Neural cell (in vitro differentiated cells): ENCODE results near the gene ESPN.

Experiments
- CTCF ChIP-seq: fragments of 450-650 bp; IDR thresholded peaks from 2 replicates; pipeline ENCODE4 v1.5.1; 2014; ENCODE audit warnings: antibody characterized with exemption, mild to moderate bottlenecking, moderate library complexity; ENCODE audit not compliant: poor library complexity, severe bottlenecking
- EZH2 ChIP-seq: fragments of 200-600, 300-800 bp; shearing (Covaris generic), sonication (generic); IDR thresholded peaks from 2 replicates; pipeline ENCODE4 v1.6.1; 2014; ENCODE audit warnings: antibody characterized with exemption, low read length, borderline replicate concordance, mild to moderate bottlenecking; ENCODE audit not compliant: insufficient read depth, poor library complexity, severe bottlenecking
- MXI1 ChIP-seq: fragments of 450-650 bp; conservative IDR thresholded peaks from 2 replicates; pipeline ENCODE4 v1.6.1; 2014; ENCODE audit warnings: antibody characterized with exemption, mild to moderate bottlenecking; ENCODE audit not compliant: poor library complexity, severe bottlenecking
- RAD21 ChIP-seq: fragments of 450-650 bp; conservative IDR thresholded peaks from 2 replicates; pipeline ENCODE4 v1.6.1; 2014; ENCODE audit warnings: antibody characterized with exemption, mild to moderate bottlenecking, moderate library complexity
- REST ChIP-seq: IDR thresholded peaks from 2 replicates; pipeline ENCODE4 v1.6.1; 2012; ENCODE audit warnings: borderline replicate concordance
- SMC3 ChIP-seq: fragments of 450-650 bp; conservative IDR thresholded peaks from 2 replicates; pipeline ENCODE4 v1.6.1; 2014; ENCODE audit warnings: antibody characterized with exemption, mild to moderate bottlenecking, moderate library complexity; ENCODE audit not compliant: poor library complexity
- TAF1 ChIP-seq: IDR thresholded peaks from 2 replicates; pipeline ENCODE4 v1.6.1; 2012; ENCODE audit warnings: low read depth

GRCh38 chr1:6401673-6402072 is 22.9 kb upstream of the ESPN start:
- TF ChIP-seq CTCF: no peak
- no peak for TF ChIP-seq EZH2
- no peak for TF ChIP-seq SMC3
- TF ChIP-seq REST: no peak
- TF ChIP-seq RAD21: no peak
- TF ChIP-seq MXI1: no peak
- no peak for TF ChIP-seq TAF1
